Right lobe of liver (tissue), 6 donors: ENCODE data around the gene SEBOX. TPM values are rescaled to one million over a fixed set of nuclear protein-coding genes. Genes with fewer than 3 reads are reported as not detected.

Experiments
- ATAC-seq, 4 donors: fragments of 200-7000 bp; cut with Tn5 transposase; one replicate each; pipeline ENCODE4 v1.9.1; 2020; ENCODE audit warnings: mild to moderate bottlenecking in 4 of 4, moderate library complexity in 4 of 4
- DNase-seq, 3 donors: peaks; one replicate each; pipeline ENCODE4 v3.0.0-alpha.2; 2020
- H3K27ac ChIP-seq, 3 donors: fragments of 200-600 bp; one replicate each; pipeline ENCODE4 v1.8.0; 2022
- H3K27me3 ChIP-seq, 2 donors: fragments of 200-600 bp; one replicate each; pipeline ENCODE4 v1.8.0; 2022
- H3K36me3 ChIP-seq, 4 donors: fragments of 200-600 bp; sonication (generic) in 1 of 4; one replicate each; pipeline versions ENCODE4 v1.5.1 to v1.8.0; 2017 to 2022; ENCODE audit warnings: control low read depth in 1 of 4
- H3K4me1 ChIP-seq, 4 donors: fragments of 200-600 bp; sonication (generic) in 1 of 4; one replicate each; pipeline versions ENCODE4 v1.5.1 to v1.8.0; 2017 to 2022; ENCODE audit warnings: control low read depth in 1 of 4
- H3K4me3 ChIP-seq, 3 donors: fragments of 200-600 bp; one replicate each; pipeline ENCODE4 v1.8.0; 2022
- H3K9me3 ChIP-seq, 4 donors: fragments of 200-600 bp; sonication (generic) in 1 of 4; one replicate each; pipeline versions ENCODE4 v1.5.1 to v1.8.0; 2017 to 2022; ENCODE audit warnings: control low read depth in 1 of 4
- POLR2A ChIP-seq: fragments of 450-650 bp; IDR thresholded peaks from one replicate; pipeline ENCODE4 v1.6.1; 2017; ENCODE audit warnings: antibody characterized with exemption, mild to moderate bottlenecking
- WGBS: methylation state at CpG from one replicate; pipeline ENCODE4 v1.1.6; 2018; ENCODE audit warnings: low coverage, low lambda C conversion rate; ENCODE audit not compliant: insufficient coverage; ENCODE audit errors: missing lambda C conversion rate; 5-methylcytosine and 5-hydroxymethylcytosine counted together
- intact Hi-C, 2 donors: fragments of 100-400 bp; cut with DNase I; formaldehyde crosslinking; loops; one replicate each; pipeline versions ENCODE4 v1.11.2 to v1.14.1; 2022
- long read RNA-seq: library from polyadenylated mRNA; unstranded; transcript quantifications from one replicate; pipeline ENCODE4 v2.0.0, GENCODE V29; 2019
- total RNA-seq, 6 experiments: library from RNA; depleted of rRNA in 2 of 6; stranded (reverse); fragments of >200 nt in 2 of 6; fragmentation: NEBNext Ultra II Directional in 3 of 6; extraction: Animal tissue kit (Norgen Biotek cat#: 25700) in 3 of 6; gene quantifications; one replicate each; pipeline versions ENCODE4 v1.1.0 to v1.2.4, GENCODE V29; 2016 to 2023
- TF ChIP-seq, protein P1 (sequence below), 4 donors: fragments of 200-600 bp in 3 of 4; fragments of 450-650 bp in 1 of 4; IDR thresholded peaks; one replicate each; pipeline versions ENCODE4 v1.5.1 to v1.8.0; 2016 to 2022; ENCODE audit warnings: antibody characterized with exemption in 4 of 4, mild to moderate bottlenecking in 2 of 4
- donor health status: DM: no; HTN: yes; CAD: no.
- donor health status: DM: no; HTN: no; CAD: no.
- donor health status: DM: no; HTN: no; CAD: no.
- donor health status: DM: no; HTN: yes; CAD: no.
- donor health status: DM: no; HTN: yes; CAD: no.

Gene SEBOX, protein sequence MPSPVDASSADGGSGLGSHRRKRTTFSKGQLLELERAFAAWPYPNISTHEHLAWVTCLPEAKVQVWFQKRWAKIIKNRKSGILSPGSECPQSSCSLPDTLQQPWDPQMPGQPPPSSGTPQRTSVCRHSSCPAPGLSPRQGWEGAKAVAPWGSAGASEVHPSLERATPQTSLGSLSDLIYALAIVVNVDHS
- not detected for total RNA-seq
- long read RNA-seq = 0 reads

DNA sequence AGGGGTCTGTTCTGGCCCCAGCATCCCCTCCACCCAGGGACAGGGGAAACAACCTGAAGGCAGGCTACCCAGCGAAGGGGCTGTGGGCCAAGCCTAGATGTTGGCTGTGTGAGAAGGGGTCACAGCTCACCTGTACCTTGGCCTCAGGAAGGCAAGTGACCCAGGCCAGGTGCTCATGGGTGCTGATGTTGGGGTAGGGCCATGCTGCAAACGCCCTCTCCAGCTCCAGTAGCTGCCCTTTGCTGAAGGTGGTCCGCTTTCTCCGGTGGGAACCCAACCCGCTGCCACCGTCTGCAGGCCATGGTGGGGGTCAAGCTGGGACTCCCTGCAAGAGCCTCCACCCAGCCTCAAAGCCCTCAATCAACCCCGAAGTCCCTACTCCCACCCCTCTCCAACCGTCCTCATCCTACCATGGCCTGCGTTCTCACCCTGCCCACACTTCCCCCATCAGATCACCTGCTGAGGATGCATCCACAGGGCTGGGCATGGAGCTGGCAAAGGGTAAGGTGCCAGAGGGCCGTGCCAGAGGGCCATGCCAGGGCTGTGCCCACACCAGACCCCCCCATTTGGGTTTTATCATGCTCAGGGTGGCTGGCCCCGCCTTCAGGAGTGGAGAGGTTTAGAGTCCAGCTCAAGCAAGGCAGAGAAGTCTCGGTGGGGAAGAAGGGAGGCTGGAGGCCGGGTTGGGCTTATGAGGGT, at the start of gene SEBOX:
SEBOX (minus strand) TSS at position 535 of the 699 bp plus-strand sequence; CDS start at position 487, 48 bp downstream.
- Histone ChIP-seq H3K27me3 (no peaks in the 10 kb centered on the region), H3K27ac (peak within 1 kb of the TSS in 1 of 3 donors; percentile 43), H3K9me3 (no peaks in the 10 kb centered on the region), H3K36me3 (peaks cover 0 to 48% (median 26%) of the 10 kb centered on the region in 4 donors), H3K4me1 (peaks cover 0 to 16% (median 2%) of the 10 kb centered on the region in 4 donors), H3K4me3 (no peak within 1 kb of the TSS)
- intact Hi-C loops = no loop called here
- DNase-seq (peak in 2 of 3 donors; percentile 66 to 84), ATAC-seq (peak; percentile 34 to 57 (median 48))
- WGBS = 59% methylated on average over 4 of the region's 13 CpGs
- TF ChIP-seq, protein P1, sequence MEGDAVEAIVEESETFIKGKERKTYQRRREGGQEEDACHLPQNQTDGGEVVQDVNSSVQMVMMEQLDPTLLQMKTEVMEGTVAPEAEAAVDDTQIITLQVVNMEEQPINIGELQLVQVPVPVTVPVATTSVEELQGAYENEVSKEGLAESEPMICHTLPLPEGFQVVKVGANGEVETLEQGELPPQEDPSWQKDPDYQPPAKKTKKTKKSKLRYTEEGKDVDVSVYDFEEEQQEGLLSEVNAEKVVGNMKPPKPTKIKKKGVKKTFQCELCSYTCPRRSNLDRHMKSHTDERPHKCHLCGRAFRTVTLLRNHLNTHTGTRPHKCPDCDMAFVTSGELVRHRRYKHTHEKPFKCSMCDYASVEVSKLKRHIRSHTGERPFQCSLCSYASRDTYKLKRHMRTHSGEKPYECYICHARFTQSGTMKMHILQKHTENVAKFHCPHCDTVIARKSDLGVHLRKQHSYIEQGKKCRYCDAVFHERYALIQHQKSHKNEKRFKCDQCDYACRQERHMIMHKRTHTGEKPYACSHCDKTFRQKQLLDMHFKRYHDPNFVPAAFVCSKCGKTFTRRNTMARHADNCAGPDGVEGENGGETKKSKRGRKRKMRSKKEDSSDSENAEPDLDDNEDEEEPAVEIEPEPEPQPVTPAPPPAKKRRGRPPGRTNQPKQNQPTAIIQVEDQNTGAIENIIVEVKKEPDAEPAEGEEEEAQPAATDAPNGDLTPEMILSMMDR (IDR thresholded peaks at IDR 0.05) = no peak
- no peak for TF ChIP-seq POLR2A

DNA sequence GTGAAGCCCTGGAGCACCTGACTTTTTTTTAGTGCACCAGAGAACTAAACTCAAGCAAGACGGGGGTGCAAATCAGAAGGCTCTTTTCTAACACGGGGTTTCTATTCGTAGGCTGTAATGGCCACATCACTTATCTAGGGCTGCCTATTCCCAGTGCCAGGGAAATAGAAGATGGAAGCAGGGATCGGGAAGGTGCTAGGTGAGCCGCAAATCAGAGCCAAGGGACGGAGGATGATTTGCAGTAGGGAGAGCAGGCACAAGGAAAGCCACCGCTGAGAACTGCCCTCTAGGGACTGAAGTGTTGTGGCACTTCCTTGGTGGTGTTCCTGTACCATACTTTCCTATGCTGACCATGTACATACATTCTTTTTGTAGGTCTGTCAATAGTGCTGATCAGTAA, 48.8 kb upstream of the SEBOX start:
- TF ChIP-seq POLR2A = no peak
- TF ChIP-seq, protein P1 (IDR thresholded peaks at IDR 0.05) = no peak
- no peak for DNase-seq
- intact Hi-C loops = no loop called here

DNA sequence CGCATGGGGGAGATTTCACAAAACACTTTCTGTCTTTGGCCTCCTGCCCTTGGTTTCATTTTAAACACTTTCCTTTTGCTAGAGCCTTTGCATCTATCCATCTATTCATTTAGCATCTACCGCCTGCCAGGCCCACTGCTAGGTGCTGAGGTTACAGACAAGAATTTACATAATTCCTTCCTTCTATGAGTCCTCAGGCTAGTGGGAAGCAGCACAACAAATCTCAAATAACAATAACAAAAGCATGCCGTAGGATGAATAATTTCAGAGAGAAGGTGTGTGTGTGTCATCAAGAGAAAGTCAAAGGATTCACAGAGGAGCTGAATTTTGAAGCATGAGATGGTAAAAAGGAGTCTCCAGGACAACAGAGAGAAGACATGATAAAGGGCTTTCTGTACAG, 47.1 kb upstream of the SEBOX start:
- WGBS = 82% methylated on average over 3 of the region's 3 CpGs
- Histone ChIP-seq H3K36me3 (no peaks in the 10 kb centered on the region), H3K4me3 (no peak overlapping the region), H3K9me3 (no peaks in the 10 kb centered on the region), H3K4me1 (peaks cover 0 to 7% (median 0%) of the 10 kb centered on the region in 4 donors), H3K27me3 (no peaks in the 10 kb centered on the region), H3K27ac (no peak overlapping the region)
- TF ChIP-seq, protein P1 (IDR thresholded peaks at IDR 0.05) = no peak
- no peak for TF ChIP-seq POLR2A
- ATAC-seq = no peak
- intact Hi-C loops = no loop called here
- DNase-seq = no peak

More for the DNA sequence above, 48.8 kb upstream of the SEBOX start:
- Histone ChIP-seq H3K4me1 (peaks cover 0 to 10% (median 0%) of the 10 kb centered on the region in 4 donors), H3K27ac (no peak overlapping the region), H3K9me3 (no peaks in the 10 kb centered on the region), H3K36me3 (no peaks in the 10 kb centered on the region), H3K27me3 (no peaks in the 10 kb centered on the region), H3K4me3 (no peak overlapping the region)
- 78% methylated on average over 7 of the region's 7 CpGs for WGBS
- ATAC-seq = no peak

DNA sequence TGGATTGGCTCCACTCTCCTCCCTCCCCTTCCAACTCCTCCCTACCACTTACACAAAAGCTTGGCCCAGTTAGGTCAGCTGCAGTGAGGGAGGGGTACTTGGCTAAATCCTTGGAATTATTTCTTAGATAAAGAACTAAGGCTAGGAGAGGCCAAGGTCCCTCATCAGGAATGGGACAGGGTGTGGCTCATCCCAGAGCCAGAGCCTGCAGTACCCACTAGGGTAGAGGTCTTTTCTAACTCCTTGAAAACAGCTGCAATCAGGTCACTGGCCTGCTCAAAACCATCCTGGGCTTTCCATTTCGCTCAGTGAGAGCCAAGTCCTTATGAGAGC, 42.9 kb upstream of the SEBOX start:
- no peak overlapping the region for H3K4me3 ChIP-seq
- no peaks in the 10 kb centered on the region for H3K27me3 ChIP-seq
- no peaks in the 10 kb centered on the region for H3K9me3 ChIP-seq
- TF ChIP-seq, protein P1 (IDR thresholded peaks at IDR 0.05) = no peak
- no peak for TF ChIP-seq POLR2A
- H3K27ac ChIP-seq = no peak overlapping the region
- intact Hi-C loops = no loop called here
- H3K4me1 ChIP-seq = peaks cover 0 to 25% (median 9%) of the 10 kb centered on the region in 4 donors
- no peak for DNase-seq
- peaks cover 0 to 6% (median 0%) of the 10 kb centered on the region in 4 donors for H3K36me3 ChIP-seq
- ATAC-seq = no peak
- no CpG with 5 or more reads among the region's 1 CpG for WGBS
